B cell (primary cell): Measurements from ENCODE around the gene TIAM2. TPM values are rescaled to one million over a fixed set of nuclear protein-coding genes. Genes with fewer than 3 reads are reported as not detected.

ENCODE experiments used
- ATAC-seq: fragments of 200-7000 bp; cut with Tn5 transposase; one replicate; pipeline ENCODE4 v1.10.0; 2021; ENCODE audit warnings: low read depth, mild to moderate bottlenecking, moderate number of reproducible peaks, moderate library complexity
- CTCF ChIA-PET: fragments of 350-600 bp; sonication (Branson Sonifier 250); formaldehyde crosslinking; loops from one replicate; lab custom pipeline; 2021; ENCODE audit warnings: antibody characterized with exemption, inconsistent platforms; lab: Charles Lee
- POLR2A ChIA-PET: fragments of 350-600 bp; sonication (Branson Sonifier 250); formaldehyde crosslinking; loops from one replicate; lab custom pipeline; 2021; ENCODE audit warnings: antibody characterized with exemption; lab: Charles Lee
- DNase-seq: peaks from one replicate; pipeline ENCODE4 v3.0.0; 2013
- H2AFZ ChIP-seq: 2 replicates; pipeline ENCODE4 v1.6.1; 2012; ENCODE audit warnings: mild to moderate bottlenecking, low read depth, low read length; ENCODE audit not compliant: insufficient read depth, poor library complexity, severe bottlenecking
- H3K27ac ChIP-seq, 2 donors: 1 replicate in 1 of 2; 2 replicates in 1 of 2; pipeline ENCODE4 v1.5.1; 2012 to 2013; ENCODE audit warnings: low read length in 2 of 2, mild to moderate bottlenecking in 2 of 2, moderate library complexity in 1 of 2
- H3K27me3 ChIP-seq, 4 experiments: fragments of 200-600 bp in 1 of 4; sonication (generic) in 1 of 4; replicated peaks in 1 of 4; 1 replicate in 2 of 4; 2 replicates in 2 of 4; pipeline versions ENCODE4 v1.6.1 to v1.7.0; 2013 to 2016; ENCODE audit warnings: low read length in 3 of 4, mild to moderate bottlenecking in 2 of 4, mixed read lengths in 1 of 4, moderate library complexity in 1 of 4; ENCODE audit not compliant: insufficient read depth in 4 of 4, control insufficient read depth in 3 of 4; ENCODE audit errors: control extremely low read depth in 1 of 4
- H3K36me3 ChIP-seq, 2 experiments: replicated peaks in 1 of 2; 1 replicate in 1 of 2; 2 replicates in 1 of 2; pipeline versions ENCODE4 v1.6.1 to v1.7.1; 2013; ENCODE audit warnings: low read length in 1 of 2; ENCODE audit not compliant: insufficient read depth in 2 of 2, control insufficient read depth in 1 of 2; ENCODE audit errors: control extremely low read depth in 1 of 2, extremely low read depth in 1 of 2
- H3K4me1 ChIP-seq, 2 donors: fragments of 200-600 bp in 1 of 2; sonication (generic) in 1 of 2; 1 replicate in 1 of 2; 2 replicates in 1 of 2; pipeline versions ENCODE4 v1.5.1 to v1.6.1; 2013 to 2017; ENCODE audit warnings: low read length in 2 of 2; ENCODE audit not compliant: control insufficient read depth in 2 of 2, insufficient read depth in 2 of 2
- H3K4me2 ChIP-seq: replicated peaks from 2 replicates; pipeline ENCODE3; 2012; ENCODE audit warnings: mild to moderate bottlenecking, low read depth, low read length; ENCODE audit not compliant: poor library complexity, severe bottlenecking
- H3K4me3 ChIP-seq, 5 experiments: fragments of 200-600 bp in 1 of 5; sonication (generic) in 1 of 5; 1 replicate in 3 of 5; 2 replicates in 2 of 5; pipeline versions ENCODE4 v1.5.1 to v1.7.0; 2011 to 2016; ENCODE audit warnings: low read length in 4 of 5, mild to moderate bottlenecking in 4 of 5, low read depth in 2 of 5, control low read depth in 1 of 5, moderate library complexity in 1 of 5; ENCODE audit not compliant: insufficient read depth in 1 of 5; ENCODE audit errors: control extremely low read depth in 1 of 5, extremely low read depth in 1 of 5
- H3K79me2 ChIP-seq: fragments of 200-600 bp; sonication (generic); one replicate; pipeline ENCODE4 v1.6.0; 2016; ENCODE audit warnings: low read length; ENCODE audit not compliant: control insufficient read depth, insufficient read depth
- H3K9ac ChIP-seq: fragments of 200-600 bp; sonication (generic); 2 replicates; pipeline ENCODE4 v1.6.1; 2017; ENCODE audit warnings: mild to moderate bottlenecking, low read length, moderate library complexity
- H3K9me3 ChIP-seq, 3 donors: one replicate each; pipeline versions ENCODE4 v1.6.1 to v1.7.1; 2013; ENCODE audit warnings: low read length in 2 of 3; ENCODE audit not compliant: control insufficient read depth in 2 of 3, insufficient read depth in 1 of 3; ENCODE audit errors: control extremely low read depth in 1 of 3
- H4K20me1 ChIP-seq: 2 replicates; pipeline ENCODE4 v1.6.0; 2012; ENCODE audit warnings: mild to moderate bottlenecking, low read length; ENCODE audit not compliant: insufficient read depth, control insufficient read depth, poor library complexity, severe bottlenecking
- H3K27ac Mint-ChIP-seq: one replicate; pipeline ENCODE4 v1.8.0; 2021; ENCODE audit warnings: mixed read lengths
- H3K27me3 Mint-ChIP-seq: one replicate; pipeline ENCODE4 v1.8.0; 2021; ENCODE audit warnings: mixed read lengths
- H3K4me1 Mint-ChIP-seq: one replicate; pipeline ENCODE4 v1.8.0; 2021; ENCODE audit warnings: mixed read lengths
- H3K4me3 Mint-ChIP-seq: one replicate; pipeline ENCODE4 v1.8.0; 2021; ENCODE audit warnings: mixed read lengths
- H3K9me3 Mint-ChIP-seq: one replicate; pipeline ENCODE4 v1.8.0; 2022; ENCODE audit warnings: mixed read lengths; ENCODE audit not compliant: insufficient read depth
- CTCF ChIP-seq: fragments of 200-600 bp; IDR thresholded peaks from one replicate; pipeline ENCODE4 v1.8.0; 2022; ENCODE audit warnings: antibody characterized with exemption, mild to moderate bottlenecking
- EZH2 ChIP-seq: IDR thresholded peaks from 2 replicates; pipeline ENCODE4 v1.6.1; 2012; ENCODE audit warnings: borderline replicate concordance, low read depth, mild to moderate bottlenecking, moderate library complexity, low read length; ENCODE audit not compliant: insufficient read depth, poor library complexity, severe bottlenecking
- WGBS: methylation state at CpG from one replicate; pipeline ENCODE4 v1.1.5; 2013; ENCODE audit warnings: missing lambda C conversion rate; ENCODE audit not compliant: insufficient coverage; 5-methylcytosine and 5-hydroxymethylcytosine counted together
- intact Hi-C: fragments of 100-400 bp; cut with micrococcal nuclease; formaldehyde crosslinking; loops from one replicate; pipeline ENCODE4 v1.10.0; 2022
- polyA plus RNA-seq: library from polyadenylated mRNA; depleted of rRNA; stranded (reverse); fragments of >200 nt; gene quantifications from 2 replicates; pipeline ENCODE4 v1.2.3, GENCODE V29; 2012
- total RNA-seq, 2 donors: library from RNA; stranded (reverse); fragments of 120-200 nt in 1 of 2; gene quantifications; 1 replicate in 1 of 2; 2 replicates in 1 of 2; pipeline versions ENCODE4 v1.2.3 to v1.2.4, GENCODE V29; 2013 to 2022

Gene TIAM2
- total and polyA plus RNA-seq, 2 donors (not counting 1 experiment from before 2014, with no cell fraction given), result 13.1 to 18.8 TPM

GRCh38 chr6:155033021-155033791, 38.1 kb downstream of the TIAM2 start:
- DNase-seq (no peak), ATAC-seq (no peak)
- no peak overlapping the region for H3K4me2 ChIP-seq
- no peaks in the 10 kb centered on the region for H3K27me3 ChIP-seq
- CTCF ChIA-PET, result no interaction called here
- no peaks in the 10 kb centered on the region for H3K4me1 ChIP-seq
- Mint-ChIP-seq H3K27me3 (no peaks in the 10 kb centered on the region), H3K4me1 (no peaks in the 10 kb centered on the region), H3K9me3 (no peaks in the 10 kb centered on the region), H3K27ac (no peak overlapping the region), H3K4me3 (no peak overlapping the region)
- POLR2A ChIA-PET, result no interaction called here
- no peaks in the 10 kb centered on the region for H4K20me1 ChIP-seq
- TF ChIP-seq CTCF (no peak), EZH2 (no peak)
- 93% methylated on average over 12 of the region's 13 CpGs for WGBS
- no peak overlapping the region for H2AFZ ChIP-seq
- no peak overlapping the region for H3K4me3 ChIP-seq
- H3K9ac ChIP-seq, result no peak overlapping the region
- intact Hi-C loops, result no loop called here
- no peak overlapping the region for H3K27ac ChIP-seq
- no peaks in the 10 kb centered on the region for H3K36me3 ChIP-seq
- no peaks in the 10 kb centered on the region for H3K9me3 ChIP-seq
- H3K79me2 ChIP-seq, result no peaks in the 10 kb centered on the region

- ATAC-seq (no peak), DNase-seq (no peak)
- Mint-ChIP-seq H3K27me3 (no peaks in the 10 kb centered on the region), H3K4me1 (no peaks in the 10 kb centered on the region), H3K9me3 (no peaks in the 10 kb centered on the region), H3K4me3 (no peak overlapping the region), H3K27ac (no peak overlapping the region)
- CTCF ChIA-PET, result no interaction called here
- WGBS, result 96% methylated on average over 7 of the region's 8 CpGs
- POLR2A ChIA-PET, result no interaction called here
- no peaks in the 10 kb centered on the region for H3K36me3 ChIP-seq
- no peaks in the 10 kb centered on the region for H3K9me3 ChIP-seq
- H2AFZ ChIP-seq, result no peak overlapping the region
- no peak overlapping the region for H3K4me2 ChIP-seq
- no peaks in the 10 kb centered on the region for H3K79me2 ChIP-seq
- TF ChIP-seq EZH2 (no peak), CTCF (no peak)
- no peak overlapping the region for H3K9ac ChIP-seq
- intact Hi-C loops, result no loop called here
- no peaks in the 10 kb centered on the region for H3K4me1 ChIP-seq
- no peaks in the 10 kb centered on the region for H4K20me1 ChIP-seq
- no peak overlapping the region for H3K27ac ChIP-seq
- H3K4me3 ChIP-seq, result no peak overlapping the region
- H3K27me3 ChIP-seq, result no peaks in the 10 kb centered on the region
Measured at GRCh38 chr6:155036907-155037306, 41.8 kb downstream of the TIAM2 start.
